DMS53 treated with DMSO at 0.1 percent for 48 hours (cell line): Measurements from ENCODE around the gene TREX2.

ENCODE experiments used
- DNase-seq: peaks from one replicate; lab custom pipeline; 2025; ENCODE audit not compliant: unreplicated experiment; lab: John Stamatoyannopoulos, UW

Gene TREX2

DNA sequence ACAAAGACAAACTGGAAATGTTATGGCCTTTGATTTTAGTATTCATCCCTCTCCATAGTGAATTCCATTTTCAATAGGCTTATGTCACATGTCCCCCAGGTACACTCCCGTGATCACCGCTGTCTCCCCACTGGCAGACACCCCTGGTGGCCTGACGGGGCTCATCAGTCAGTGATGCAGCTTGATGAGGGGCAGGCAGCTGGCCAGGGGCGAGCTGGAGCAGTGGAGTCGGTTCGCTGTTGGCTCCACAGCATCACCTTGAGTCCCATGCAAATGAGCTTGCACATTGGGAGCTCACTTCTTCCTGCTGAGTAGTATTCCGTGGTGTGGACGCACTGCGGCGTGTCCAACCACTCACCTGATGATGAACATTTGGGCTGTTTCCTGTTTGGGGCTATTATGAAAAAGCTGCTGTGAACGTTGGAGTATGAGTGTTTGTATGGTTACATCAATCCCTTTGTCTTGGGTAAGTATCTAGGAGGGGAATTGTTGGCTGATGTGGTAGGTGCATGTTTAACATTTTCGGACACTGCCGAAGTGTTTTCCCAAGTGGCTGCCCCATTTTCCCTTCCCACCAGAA is 5.2 kb downstream of the TREX2 start:
- no peak for DNase-seq

DNA sequence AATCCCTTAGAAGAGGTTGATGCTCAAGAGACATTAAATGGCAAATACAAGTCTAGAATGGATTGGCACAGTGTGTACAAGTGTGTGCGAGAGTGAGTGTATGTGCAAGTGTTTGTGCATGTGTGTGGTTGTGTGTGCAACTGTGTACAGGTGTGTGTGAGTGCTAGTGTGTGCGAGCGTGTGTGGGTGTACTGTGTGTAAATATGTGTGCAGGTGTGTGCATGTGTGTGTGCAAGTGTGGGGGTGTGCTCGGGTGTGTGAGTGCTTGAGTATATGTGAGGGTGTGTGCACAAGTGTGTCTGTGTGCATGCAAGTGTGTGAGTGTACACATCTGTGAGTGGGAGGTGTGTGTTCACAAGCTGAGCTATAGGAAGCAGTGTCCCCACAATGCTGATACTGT is 5.9 kb downstream of the TREX2 start:
- DNase-seq, result no peak

DNA sequence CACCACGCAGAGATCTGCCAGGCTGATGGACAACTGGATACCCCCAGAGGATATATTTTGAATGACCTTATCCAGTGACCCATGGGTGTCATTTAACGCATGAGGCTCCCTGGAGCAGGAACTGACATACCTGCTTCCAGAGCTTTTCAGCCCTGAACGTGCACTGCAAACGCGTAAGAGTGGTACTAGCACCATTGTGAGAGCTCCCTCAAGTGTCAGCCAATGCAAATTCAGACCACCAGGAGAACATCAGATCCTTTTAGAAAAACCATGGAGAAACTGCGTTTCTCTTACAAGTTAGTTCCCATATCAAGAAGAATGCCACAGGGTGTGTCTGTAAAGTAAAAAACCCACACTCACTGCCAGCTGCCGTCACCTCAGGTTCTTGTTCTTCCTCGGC is 7.3 kb downstream of the TREX2 start:
- no peak for DNase-seq

DNA sequence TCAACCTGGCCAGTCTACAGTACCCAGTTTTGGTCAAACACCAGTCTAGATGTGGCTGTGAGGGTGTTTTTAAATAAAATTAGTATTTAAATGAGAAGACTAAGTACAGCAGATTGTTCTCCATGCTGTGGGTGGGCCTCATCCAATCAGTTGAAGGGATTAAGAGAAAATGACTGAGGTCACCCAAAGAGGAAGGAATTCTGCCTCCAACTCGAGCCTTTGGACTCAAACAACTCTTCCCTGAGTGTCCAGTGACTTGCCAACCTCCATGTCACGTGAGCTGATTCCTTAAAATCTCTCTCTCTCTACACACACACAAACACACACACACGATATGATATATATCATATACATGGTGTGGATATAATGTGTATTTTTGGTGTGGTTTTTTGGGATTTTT is 10.0 kb downstream of the TREX2 start:
- DNase-seq, result no peak

DNA sequence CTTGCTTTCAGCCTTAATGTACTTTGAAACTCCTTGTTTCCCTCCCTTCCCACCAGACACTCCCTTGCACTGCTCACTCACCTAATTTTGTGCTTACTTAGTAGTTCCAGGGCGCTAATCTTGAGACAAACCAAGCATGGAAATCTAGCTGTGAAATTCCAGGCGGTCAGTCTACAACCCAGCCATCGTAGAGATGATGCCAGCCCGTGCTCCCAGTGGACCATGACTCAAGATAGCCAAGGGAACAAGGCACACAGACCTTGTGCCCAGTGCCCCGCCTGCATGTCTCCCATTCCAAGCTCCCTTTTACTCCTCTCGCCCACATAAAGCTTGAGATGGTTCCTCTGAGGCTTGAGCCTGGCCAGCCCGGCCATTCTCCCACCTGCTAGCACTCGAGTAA is 11.1 kb downstream of the TREX2 start:
- DNase-seq, result no peak

DNA sequence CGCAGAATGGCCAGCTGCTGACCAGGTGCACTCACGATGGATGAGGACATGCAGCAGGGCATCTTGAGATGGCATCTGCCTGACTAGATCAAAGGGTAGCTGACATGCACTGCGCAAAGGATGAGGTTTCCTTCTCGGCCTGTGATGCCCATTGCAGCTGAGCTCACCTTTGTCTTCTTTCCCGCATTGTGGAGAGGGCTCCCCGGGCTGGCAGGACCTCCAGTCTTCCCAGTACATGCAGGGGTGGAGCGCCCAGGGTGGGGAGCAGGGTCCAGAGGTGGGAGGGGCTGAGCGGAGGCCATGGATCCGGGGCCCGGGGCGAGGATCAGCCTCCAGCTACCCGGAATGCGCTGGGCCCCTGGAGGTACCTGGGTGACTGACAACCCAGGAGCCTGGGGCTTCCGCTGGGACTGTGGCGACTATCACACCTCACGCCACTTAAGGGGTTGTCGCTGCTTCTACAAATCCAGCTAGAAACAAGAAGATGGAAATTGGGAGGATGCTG is 12.0 kb downstream of the TREX2 start:
- no peak for DNase-seq

DNA sequence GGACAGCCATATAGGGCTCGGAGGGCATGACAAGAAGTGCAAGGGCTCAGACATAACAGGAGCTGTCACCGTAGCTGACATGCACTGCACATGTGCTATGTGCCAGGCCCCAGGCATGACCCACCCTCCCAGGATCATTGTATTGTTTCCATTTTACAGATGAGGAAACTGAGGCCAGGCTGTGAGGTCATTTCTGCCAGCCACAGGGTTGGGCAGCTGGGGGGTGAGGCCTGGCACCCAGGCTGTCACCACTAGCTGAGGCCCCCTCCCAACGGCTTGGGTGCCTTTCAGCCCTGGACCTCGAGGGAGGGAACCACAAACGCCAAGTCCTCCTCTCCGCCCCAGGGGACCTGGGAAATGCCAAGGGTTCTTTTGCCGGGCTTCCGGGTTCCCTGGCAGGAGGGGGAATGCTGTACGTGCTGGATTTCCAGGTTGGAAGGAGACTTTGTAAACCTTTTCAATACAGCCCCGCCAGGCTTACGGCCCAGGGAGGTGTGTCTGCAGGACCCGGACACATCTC is 12.6 kb downstream of the TREX2 start:
- no peak for DNase-seq

DNA sequence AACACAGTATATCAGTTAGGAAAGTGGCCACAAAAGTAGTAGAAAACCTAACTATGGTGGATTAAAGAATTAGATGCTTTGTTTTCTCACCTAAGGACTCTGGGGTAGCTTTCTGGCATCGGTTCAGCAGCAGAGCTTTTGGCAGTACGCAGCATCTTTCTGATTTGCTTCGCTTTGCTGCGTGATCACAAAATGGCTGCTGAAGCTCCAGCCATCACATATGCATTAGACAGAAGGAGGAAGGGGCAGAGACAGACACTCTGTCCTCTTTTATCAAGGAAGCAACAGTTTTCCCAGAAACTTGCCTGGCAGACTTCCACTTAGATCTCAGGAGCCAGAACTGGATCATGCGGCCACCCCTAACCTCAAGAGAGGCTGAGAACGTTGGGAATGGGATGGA is 15.1 kb downstream of the TREX2 start:
- no peak for DNase-seq

DNA sequence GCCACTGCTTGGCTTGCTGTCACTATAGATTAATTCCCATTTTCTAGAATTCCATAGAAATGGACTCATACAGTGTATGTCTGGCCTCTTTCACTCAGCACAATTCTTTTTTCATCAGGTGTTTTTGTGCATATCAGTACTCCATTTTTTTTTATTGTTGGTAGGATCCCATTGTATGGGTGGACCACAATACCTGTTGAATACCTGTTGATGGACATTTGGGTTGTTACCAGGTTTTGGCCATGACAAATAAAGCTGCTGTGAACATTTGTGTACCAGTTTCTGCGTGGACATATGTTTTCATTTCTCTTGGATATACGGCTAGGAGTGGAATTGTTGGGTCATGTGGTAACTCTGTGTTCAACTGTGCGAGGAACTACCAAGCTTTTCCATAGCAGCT is 19.7 kb downstream of the TREX2 start:
- DNase-seq, result no peak

DNA sequence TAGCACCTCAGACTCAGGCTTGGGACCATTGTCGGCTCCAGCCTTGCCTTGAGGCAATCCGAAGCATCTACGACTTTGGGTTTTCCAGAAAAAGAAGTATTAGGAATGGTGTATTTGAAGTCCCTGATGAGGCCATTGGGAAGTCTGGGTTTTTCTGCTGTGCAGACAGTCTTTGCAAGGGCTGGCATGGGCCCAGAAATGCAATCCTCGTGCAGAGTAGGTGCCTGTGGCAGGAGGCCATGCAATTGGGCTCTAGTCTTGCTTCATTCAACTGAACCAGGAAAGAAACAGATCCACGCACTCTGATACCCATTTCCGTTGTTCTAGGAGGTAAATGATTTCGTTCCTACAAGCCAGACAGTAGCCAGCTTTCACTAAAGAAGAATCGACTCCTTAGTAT is 22.2 kb downstream of the TREX2 start:
- no peak for DNase-seq

DNA sequence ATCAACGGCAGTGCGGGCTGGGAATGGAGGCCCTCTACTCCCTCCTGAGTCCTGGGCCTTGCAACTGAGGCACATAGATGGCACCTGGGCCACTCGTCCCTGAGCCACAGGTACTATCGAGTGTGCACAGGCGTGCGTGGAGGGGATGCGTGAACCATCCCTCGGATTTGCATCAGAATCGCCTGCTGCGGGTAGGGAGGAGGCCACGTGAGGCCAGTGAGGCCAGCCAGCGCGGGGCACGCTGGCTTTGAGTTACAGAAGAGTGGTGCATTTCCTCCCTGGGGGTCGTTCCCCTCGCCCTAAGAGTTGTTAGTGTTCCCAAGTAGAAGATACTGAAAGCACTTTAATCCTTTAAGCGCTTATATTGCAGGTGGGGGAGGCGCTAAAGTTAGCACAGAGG is 24.0 kb downstream of the TREX2 start:
- DNase-seq, result no peak

DNA sequence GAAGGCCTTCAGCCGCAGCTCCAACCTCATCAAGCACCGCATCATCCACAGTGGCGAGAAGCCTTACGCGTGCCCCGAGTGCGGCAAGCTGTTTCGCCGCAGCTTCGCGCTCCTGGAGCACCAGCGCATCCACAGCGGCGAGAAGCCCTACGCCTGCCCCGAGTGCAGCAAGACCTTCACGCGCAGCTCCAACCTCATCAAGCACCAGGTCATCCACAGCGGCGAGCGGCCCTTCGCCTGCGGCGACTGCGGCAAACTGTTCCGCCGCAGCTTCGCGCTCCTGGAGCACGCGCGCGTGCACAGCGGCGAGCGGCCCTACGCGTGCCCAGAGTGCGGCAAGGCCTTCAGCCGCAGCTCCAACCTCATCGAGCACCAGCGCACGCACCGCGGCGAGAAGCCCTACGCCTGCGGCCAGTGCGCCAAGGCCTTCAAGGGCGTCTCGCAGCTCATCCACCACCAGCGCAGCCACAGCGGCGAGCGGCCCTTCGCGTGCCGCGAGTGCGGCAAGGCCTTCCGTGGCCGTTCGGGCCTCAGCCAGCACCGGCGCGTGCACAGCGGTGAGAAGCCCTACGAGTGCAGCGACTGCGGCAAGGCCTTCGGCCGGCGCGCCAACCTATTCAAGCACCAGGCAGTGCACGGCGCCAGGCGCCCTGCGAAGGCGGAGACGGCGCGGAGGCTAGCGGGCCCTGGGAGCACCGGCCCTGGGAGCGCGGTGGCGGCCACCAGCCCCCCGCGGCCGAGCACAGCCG is 24.8 kb downstream of the TREX2 start:
- DNase-seq, result no peak

DNA sequence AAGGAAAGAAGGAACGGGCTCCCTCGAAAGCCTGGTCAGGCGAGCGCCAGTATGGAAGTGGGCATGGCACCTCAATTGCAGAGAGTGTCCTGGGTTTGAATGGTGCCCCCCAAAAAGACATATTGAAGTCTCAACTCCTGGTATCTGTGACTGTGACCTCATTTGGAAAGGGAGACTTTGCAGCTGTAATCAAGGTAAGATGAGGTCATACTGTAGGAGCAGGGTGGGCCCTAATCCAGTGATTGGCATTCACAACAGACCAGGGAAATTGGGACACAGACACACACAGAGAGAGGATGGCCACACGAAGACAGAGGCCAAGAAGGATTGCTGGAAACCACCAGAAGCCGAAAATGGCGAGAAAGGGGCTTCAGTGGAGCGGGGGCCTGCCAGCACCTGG is 28.2 kb downstream of the TREX2 start:
- DNase-seq, result no peak

DNA sequence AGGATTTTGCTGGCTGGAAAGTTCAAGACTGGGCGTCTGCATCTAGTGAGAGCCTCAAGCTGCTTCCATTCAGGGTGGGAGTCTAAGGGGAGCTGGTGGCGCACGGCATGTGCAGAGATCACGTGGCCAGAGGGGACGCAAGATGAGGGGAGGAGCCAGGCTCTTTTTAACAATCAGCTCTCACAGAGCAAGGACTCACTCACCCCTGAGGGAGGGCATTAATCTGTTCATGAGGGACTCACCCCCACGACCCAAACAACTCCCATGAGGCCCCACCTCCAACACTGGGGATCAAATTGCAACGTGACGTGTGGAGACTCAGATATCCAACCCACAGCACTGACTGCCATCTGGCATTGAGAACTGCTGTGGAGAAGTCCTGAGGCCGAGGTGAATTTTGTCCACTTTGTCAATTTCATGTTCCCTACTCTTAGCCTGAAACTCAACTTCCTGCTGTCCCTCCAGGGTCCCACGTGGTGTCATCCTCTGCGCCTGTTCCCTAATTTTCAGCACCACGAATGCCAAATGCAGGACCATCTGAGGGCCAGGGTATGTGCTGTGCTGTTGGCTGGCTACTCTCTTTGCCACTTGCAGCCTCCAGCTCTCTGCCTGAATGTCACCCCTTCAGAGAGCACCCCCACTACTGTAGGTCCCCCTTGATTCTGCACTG is 28.9 kb downstream of the TREX2 start:
- DNase-seq, result no peak

DNA sequence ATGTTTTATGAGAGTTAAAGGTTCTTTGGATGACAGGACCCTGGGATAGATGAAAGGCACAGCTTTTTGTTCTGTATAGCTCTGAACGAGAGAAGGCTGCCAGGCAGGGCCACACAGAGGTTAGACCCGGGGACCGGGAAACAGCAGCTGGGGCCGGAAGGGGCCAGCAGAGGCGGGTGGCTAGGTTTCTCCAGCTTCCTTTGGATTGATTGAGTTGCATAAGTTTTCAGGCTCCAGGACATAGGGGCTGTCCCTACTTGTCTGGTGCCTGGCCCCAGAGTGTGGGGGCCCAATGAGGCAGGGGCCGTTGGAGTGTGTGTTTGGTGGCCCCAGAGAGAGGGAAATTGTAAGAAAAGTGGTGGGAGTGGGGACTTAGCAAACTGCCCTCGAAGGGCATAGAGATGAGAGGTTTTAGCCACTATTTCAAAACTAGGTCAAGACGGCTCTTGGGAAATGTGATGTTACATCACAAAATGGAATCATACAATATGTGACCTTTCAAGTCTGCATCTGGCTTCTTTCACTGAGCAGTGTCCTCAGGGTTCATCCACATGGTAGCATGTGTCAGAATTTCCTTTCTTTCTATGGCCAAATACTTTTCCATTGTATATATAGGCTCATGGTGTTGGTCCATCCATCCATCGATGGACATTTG is 30.9 kb downstream of the TREX2 start:
- no peak for DNase-seq

DNA sequence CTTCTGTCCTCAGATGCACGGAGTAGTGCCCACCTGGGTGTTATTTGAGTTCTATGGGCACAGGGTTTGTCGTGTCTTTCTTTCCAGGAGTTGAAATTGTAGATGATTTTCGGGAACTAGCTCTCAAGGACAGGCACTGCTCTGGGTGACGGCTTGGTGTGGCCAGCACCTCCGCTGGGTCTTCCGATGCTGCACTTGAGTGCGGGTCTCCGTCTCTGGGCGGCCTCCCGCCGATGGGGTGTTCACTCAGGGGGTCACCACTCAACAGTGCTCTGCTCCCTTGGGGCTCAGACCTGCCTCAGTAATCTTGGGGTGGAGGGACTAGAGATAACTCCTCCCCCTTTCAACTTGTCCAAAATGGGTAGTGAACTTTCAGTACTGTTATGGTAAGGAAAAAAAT is 32.1 kb downstream of the TREX2 start:
- no peak for DNase-seq

DNA sequence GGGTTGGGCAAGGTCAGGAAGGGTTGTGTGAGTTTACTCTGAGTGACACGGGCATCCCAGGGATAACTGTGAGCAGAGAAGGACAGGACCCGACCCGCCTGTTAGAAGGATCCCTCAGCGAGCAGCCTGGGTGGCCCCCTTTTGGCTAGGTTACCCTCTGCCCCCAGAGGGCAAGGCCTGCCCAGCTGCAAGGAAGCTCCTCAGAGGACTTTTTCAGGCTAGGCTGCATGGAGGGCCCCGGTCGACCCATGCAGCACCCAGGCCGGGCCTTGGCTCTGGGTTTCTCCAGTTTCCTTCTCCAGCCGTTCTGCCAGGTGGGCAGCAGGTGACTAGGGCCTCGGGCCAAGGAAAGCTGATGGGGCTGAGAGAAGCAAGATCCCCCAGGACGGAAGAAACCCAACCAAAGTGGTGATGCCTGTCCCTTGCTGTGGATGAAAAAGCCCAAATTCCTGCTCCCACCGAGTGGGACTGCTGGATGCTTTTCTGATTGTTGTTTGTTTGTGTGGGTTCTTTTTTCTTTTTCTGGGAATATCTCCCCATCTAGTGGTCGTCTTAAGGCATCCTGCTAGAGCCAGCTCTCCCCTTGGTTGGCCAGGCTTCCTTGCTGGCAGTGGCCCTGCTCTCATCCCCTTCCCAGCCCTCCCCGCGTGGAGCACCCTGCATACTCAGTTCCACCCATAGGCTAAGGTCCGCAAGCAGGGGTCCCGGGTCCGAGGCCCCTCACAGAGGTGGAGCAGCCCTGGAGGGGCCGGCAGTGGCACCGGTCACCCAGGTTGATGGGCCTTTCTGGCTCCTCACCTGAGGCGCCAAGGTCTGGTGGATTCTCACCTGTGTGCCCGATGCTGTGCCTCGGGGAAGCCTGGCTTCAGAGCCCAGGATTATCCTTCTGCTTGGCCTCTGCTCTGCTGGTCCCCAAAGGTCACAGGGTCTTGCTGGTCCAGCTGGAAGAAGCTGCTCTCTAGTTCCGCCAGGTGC is 32.8 kb downstream of the TREX2 start:
- DNase-seq, result no peak

DNA sequence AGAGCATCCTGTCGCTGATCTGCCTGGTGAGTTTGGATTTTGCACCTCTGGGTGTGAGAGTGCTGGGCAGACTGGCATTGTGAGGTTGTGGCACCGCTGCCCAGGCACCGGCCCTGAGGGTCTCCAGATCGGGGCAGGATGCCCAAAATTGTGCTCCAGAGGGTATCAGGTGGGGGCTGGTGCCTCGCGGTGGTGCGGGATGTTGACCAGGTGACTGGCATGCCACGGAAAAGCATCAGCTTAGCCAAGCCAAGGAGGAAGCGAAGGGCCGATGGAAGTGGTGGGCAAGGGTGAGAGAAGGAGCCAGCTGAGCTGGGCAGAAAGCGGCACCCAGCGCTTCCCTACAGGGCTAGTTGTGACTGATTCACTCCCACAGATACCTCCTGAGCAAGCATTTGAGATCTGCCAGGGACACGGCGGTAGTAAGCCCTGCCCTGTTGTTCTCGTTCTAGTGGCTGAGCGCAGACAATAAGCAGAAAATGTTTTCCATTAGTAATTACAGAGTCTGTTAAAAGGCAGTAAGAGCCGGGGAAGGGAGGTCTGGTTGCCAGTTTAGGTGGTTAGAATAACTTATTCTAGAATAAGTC is 33.8 kb downstream of the TREX2 start:
- DNase-seq, result no peak

DNA sequence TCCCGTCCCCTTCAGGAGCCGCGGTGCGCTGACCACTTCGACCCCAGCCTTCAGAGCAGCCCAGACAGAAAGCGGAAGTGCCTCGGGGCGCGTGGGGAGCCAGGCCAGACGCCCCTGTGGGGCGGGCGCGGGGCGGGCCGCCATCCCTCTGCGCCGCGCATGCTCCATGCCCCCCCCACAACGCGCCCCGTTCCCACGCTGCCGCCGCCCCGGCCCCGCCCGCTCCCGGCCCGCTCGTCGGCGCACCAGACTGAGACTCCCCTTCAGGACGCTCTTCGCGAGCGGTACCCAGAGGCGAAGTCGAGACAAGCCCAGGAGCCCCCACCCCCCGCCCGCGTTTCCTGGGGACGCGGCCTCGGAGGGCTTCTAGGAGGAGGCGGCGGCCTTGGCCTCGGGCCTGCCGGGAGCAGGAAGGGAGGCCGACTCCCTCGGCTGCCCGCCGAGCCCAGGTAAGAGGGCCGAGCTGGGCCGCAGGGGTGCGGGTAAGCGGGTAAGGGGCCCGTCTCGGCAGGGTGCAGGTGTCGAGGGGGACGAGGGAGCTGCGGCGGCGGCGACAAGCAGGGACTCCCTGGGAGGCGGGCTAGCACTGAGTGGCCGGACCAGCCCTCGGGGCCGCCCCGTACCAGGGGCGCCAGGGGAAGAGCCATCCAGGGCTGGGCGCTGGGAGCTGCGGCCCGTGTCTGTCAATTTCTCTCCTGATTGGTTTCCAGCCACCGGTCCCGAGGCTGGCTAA is 34.4 kb downstream of the TREX2 start, which contains the start of gene ZFP92:
Gene ZFP92 (plus strand): TSS at position 218 of the 733 bp plus-strand sequence. CDS start 6,851 bp downstream, outside the sequence.
- no peak for DNase-seq
